ENCODE measurements around the gene CALML6. TPM values are rescaled to one million over a fixed set of nuclear protein-coding genes. Genes with fewer than 3 reads are reported as not detected.

CALML6 gene
- total RNA-seq, 1 donor: 0.36 TPM

DNA sequence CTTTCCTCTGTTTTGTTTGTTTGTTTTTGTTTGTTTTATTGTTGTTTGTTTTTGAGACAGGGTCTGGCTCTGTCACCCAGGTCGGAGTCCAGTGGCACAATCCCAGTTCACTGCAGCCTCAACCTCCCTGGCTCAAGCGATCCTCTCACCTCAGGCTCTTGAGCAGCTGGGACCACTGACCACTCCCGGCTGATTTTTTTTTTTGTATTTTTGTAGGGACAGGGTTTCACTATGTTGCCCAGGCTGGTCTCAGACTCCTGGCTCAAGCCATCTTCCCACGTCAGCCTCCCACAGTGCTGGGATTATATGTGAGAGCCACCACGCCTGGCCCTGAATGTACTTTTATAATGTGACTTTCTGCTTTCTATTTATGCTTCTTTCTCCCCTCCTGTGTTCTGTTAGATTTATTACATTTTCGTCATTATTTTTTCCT lies 5.0 kb upstream of the CALML6 start:
- Histone ChIP-seq H3K27me3 (ENCODE audit: insufficient read depth, low read length) (no peaks in the 10 kb centered on the region), H2AFZ (ENCODE audit: low read length) (no peak overlapping the region), H3K36me3 (ENCODE audit: insufficient read depth, low read length) (no peaks in the 10 kb centered on the region), H3K9me3 (ENCODE audit: low read depth, low read length) (no peaks in the 10 kb centered on the region), H3K4me1 (ENCODE audit: insufficient read depth, low read length) (peaks cover 12% of the 10 kb centered on the region), H3K4me3 (ENCODE audit: insufficient read depth, low read length) (peak overlapping the region; percentile 72), H4K20me1 (ENCODE audit: insufficient read depth, low read length) (peaks cover 3% of the 10 kb centered on the region), H3K79me2 (ENCODE audit: insufficient read depth, low read length) (peaks cover 7% of the 10 kb centered on the region), H3K4me2 (ENCODE audit: insufficient read depth, low read length) (peak overlapping the region; percentile 78), H3K27ac (ENCODE audit: low read depth, low read length) (peak overlapping the region; percentile 60)
- no peak for DNase-seq (ENCODE audit: insufficient read length, low spot score, missing footprints)
- TF ChIP-seq, protein P1, sequence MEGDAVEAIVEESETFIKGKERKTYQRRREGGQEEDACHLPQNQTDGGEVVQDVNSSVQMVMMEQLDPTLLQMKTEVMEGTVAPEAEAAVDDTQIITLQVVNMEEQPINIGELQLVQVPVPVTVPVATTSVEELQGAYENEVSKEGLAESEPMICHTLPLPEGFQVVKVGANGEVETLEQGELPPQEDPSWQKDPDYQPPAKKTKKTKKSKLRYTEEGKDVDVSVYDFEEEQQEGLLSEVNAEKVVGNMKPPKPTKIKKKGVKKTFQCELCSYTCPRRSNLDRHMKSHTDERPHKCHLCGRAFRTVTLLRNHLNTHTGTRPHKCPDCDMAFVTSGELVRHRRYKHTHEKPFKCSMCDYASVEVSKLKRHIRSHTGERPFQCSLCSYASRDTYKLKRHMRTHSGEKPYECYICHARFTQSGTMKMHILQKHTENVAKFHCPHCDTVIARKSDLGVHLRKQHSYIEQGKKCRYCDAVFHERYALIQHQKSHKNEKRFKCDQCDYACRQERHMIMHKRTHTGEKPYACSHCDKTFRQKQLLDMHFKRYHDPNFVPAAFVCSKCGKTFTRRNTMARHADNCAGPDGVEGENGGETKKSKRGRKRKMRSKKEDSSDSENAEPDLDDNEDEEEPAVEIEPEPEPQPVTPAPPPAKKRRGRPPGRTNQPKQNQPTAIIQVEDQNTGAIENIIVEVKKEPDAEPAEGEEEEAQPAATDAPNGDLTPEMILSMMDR (IDR thresholded peaks at IDR 0.05; ENCODE audit: extremely low read depth, low read depth, low read length): no peak

DNA sequence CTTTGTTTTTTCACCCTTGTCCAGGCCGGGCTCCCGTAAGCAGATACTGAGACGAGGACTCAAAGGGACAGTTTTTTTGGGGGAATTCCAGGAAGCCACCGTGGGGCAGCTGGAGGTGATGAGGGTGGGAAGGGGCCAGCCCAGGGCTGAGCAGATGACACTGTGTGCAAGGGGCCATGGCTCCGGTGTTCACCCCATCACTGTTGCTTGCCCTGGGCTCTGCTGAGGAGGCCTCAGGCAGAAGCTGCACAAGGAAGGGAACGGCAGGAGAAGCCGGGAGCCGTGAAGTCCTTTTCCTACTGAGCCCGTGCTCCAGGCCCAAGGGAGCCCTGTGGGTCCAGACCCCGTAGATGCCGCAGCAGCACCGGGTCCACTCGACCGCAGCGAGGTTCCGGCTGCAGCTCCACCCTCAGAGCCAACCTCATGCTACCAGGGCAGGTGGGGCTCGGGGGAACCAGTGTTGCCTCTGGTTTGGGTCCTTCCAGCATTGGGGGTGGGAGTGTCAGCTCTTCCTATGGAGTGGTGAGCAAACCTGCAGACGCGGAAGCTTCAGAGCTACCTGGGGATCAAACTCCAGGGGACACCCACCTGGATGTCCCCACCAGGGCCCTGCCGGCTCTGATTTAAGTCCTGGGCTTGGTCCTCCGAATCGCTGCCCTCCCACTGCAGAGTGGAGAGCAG lies 4.3 kb upstream of the CALML6 start:
- Histone ChIP-seq H4K20me1 (ENCODE audit: insufficient read depth, low read length) (peaks cover 3% of the 10 kb centered on the region), H3K36me3 (ENCODE audit: insufficient read depth, low read length) (no peaks in the 10 kb centered on the region), H3K79me2 (ENCODE audit: insufficient read depth, low read length) (peaks cover 7% of the 10 kb centered on the region), H3K4me2 (ENCODE audit: insufficient read depth, low read length) (no peak overlapping the region), H3K4me1 (ENCODE audit: insufficient read depth, low read length) (peaks cover 12% of the 10 kb centered on the region), H3K27ac (ENCODE audit: low read depth, low read length) (no peak overlapping the region), H3K9me3 (ENCODE audit: low read depth, low read length) (no peaks in the 10 kb centered on the region), H3K4me3 (ENCODE audit: insufficient read depth, low read length) (no peak overlapping the region), H3K27me3 (ENCODE audit: insufficient read depth, low read length) (peaks cover 2% of the 10 kb centered on the region), H2AFZ (ENCODE audit: low read length) (no peak overlapping the region)
- TF ChIP-seq, protein P1 (IDR thresholded peaks at IDR 0.05; ENCODE audit: extremely low read depth, low read depth, low read length): no peak
- DNase-seq (ENCODE audit: insufficient read length, low spot score, missing footprints): no peak

DNA sequence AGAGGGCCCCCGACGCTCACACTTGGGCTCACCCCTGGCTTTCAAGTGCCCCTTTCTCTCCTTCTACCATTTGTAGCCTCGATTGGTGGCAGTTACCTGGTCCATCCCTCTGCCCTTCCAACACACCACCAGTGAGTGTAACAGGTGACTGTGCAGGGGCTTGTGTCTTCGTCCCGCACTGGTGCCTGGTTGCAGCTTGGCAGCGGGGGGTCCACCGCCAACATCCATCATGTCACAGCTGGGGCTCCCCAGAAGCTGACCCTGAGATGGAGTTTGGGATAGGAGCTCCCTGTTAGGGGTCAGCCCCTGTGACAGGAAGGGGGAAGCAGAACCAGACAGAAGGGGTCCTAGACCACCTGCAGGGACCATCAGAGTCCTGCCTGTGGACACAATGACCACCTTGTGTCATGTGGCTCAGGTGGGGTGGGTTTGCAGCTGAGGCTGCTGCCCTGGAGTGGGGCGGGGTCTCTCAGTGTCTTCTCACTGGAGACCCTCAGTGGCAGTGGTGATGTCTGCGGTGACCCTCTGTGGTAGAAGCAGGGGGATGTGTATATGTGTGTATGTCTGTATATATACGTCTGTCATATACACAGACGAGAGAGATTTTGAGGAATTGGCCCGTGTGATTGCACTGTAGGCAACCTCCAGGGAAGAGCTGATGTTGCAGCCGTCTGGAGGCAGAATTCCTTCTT lies 3.6 kb upstream of the CALML6 start:
- Histone ChIP-seq H3K36me3 (ENCODE audit: insufficient read depth, low read length) (no peaks in the 10 kb centered on the region), H3K79me2 (ENCODE audit: insufficient read depth, low read length) (peaks cover 7% of the 10 kb centered on the region), H3K4me2 (ENCODE audit: insufficient read depth, low read length) (no peak overlapping the region), H3K4me3 (ENCODE audit: insufficient read depth, low read length) (no peak overlapping the region), H3K9me3 (ENCODE audit: low read depth, low read length) (no peaks in the 10 kb centered on the region), H3K4me1 (ENCODE audit: insufficient read depth, low read length) (peaks cover 12% of the 10 kb centered on the region), H4K20me1 (ENCODE audit: insufficient read depth, low read length) (peaks cover under 1% of the 10 kb centered on the region), H3K27ac (ENCODE audit: low read depth, low read length) (no peak overlapping the region), H2AFZ (ENCODE audit: low read length) (no peak overlapping the region), H3K27me3 (ENCODE audit: insufficient read depth, low read length) (peaks cover 2% of the 10 kb centered on the region)
- DNase-seq (ENCODE audit: insufficient read length, low spot score, missing footprints): no peak
- TF ChIP-seq, protein P1 (IDR thresholded peaks at IDR 0.05; ENCODE audit: extremely low read depth, low read depth, low read length): no peak
